GM23338 (cell line): Measurements from ENCODE around the gene COPB1. TPM values are rescaled to one million over a fixed set of nuclear protein-coding genes. Genes with fewer than 3 reads are reported as not detected.

Experiments used
- CREB1 ChIP-seq: fragments of 250-450 bp; sonication (Bioruptor Pico); IDR thresholded peaks from 2 replicates; pipeline ENCODE4 v1.5.0; 2020; ENCODE audit warnings: low read depth, mild to moderate bottlenecking, moderate library complexity
- EZH2 ChIP-seq: fragments of 200-600 bp; sonication (generic); IDR thresholded peaks from one replicate; pipeline ENCODE4 v1.8.0; 2017; ENCODE audit warnings: antibody characterized with exemption, mild to moderate bottlenecking, low read depth; ENCODE audit not compliant: unreplicated experiment
- EZH2phosphoT487 ChIP-seq: fragments of 200-600 bp; sonication (generic); IDR thresholded peaks from one replicate; pipeline ENCODE4 v1.8.1; 2018; ENCODE audit warnings: antibody characterized with exemption; ENCODE audit not compliant: unreplicated experiment
- JUNB ChIP-seq: IDR thresholded peaks from one replicate; pipeline ENCODE4 v1.6.1; 2016; ENCODE audit warnings: antibody characterized with exemption; ENCODE audit not compliant: unreplicated experiment
- NANOG ChIP-seq: IDR thresholded peaks from 2 replicates; pipeline ENCODE4 v1.6.1; 2016; ENCODE audit warnings: antibody characterized with exemption, borderline replicate concordance
- POLR2AphosphoS5 ChIP-seq: IDR thresholded peaks from 2 replicates; pipeline ENCODE4 v1.6.1; 2016; ENCODE audit warnings: antibody characterized with exemption, low read depth
- STAT1 ChIP-seq: IDR thresholded peaks from one replicate; pipeline ENCODE4 v1.6.1; 2016; ENCODE audit warnings: antibody characterized with exemption; ENCODE audit not compliant: unreplicated experiment
- ZNF114 ChIP-seq: fragments of 250-450 bp; sonication (Bioruptor Pico); IDR thresholded peaks from 2 replicates; pipeline ENCODE4 v1.5.0; 2020; ENCODE audit warnings: mild to moderate bottlenecking, moderate library complexity
- ZNF331 ChIP-seq: fragments of 250-450 bp; sonication (Bioruptor Pico); IDR thresholded peaks from 2 replicates; pipeline ENCODE4 v1.5.0; 2020; ENCODE audit warnings: low read depth, mild to moderate bottlenecking, moderate library complexity
- ZNF462 ChIP-seq: fragments of 250-450 bp; sonication (Bioruptor Pico); IDR thresholded peaks from 2 replicates; pipeline ENCODE4 v1.5.0; 2020; ENCODE audit warnings: mild to moderate bottlenecking, moderate library complexity
- polyA plus RNA-seq: library from polyadenylated mRNA; unstranded; fragments of >200 nt; fragmentation: Nextera tagmentation; extraction: Ambion mirVana; gene quantifications from 2 replicates; pipeline ENCODE4 v1.2.1, GENCODE V29; 2016
- total RNA-seq: library from RNA; depleted of rRNA; stranded (reverse); fragments of >200 nt; shearing (Covaris generic); gene quantifications from 2 replicates; pipeline ENCODE4 v1.2.3, GENCODE V29; 2014
- TF ChIP-seq, protein P1 (sequence below): IDR thresholded peaks from 2 replicates; pipeline ENCODE4 v1.6.1; 2016; ENCODE audit warnings: antibody characterized with exemption

COPB1 gene
- total and polyA plus RNA-seq, 2 experiments from 2014 or later = 42.3 to 104 TPM

DNA sequence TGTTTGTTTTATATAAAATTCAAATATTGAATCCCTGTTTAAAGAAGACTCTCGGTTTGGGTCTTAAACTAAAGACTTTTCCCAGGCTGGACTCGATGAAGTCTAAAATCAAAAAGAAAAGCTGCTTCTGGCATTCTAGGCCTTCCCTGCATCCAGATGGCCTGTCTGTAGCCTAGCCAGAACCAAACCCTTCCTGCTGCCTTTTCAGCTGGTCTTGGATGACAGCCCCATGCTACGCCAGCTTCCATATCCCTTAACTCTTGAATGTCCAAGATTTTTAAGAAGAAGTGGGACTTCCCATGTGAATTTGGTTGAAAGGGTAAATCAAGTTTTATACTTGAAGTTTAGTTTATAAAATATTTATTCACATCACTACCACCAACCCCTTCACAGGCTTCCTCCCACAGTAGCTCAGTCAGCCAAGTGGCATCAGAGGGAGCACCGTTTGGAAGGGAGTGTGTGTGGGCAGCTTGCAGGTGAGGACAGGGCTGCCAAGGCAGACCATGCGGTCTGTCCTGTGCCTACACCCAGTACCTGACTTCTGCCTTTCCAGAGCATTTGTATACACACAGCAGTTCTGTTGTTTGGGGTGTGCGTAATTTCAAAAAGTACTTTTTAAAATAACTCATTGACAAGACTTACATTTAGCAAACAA, 38.8 kb upstream of the COPB1 start (continued):
- TF ChIP-seq ZNF462 (CRISPR knock-in tag) (no peak), CREB1 (CRISPR knock-in tag) (no peak), EZH2 (no peak), ZNF114 (CRISPR knock-in tag) (no peak), EZH2phosphoT487 (no peak), NANOG (no peak), JUNB (no peak), STAT1 (no peak), POLR2AphosphoS5 (no peak), ZNF331 (CRISPR knock-in tag) (no peak)
- TF ChIP-seq, protein P1, sequence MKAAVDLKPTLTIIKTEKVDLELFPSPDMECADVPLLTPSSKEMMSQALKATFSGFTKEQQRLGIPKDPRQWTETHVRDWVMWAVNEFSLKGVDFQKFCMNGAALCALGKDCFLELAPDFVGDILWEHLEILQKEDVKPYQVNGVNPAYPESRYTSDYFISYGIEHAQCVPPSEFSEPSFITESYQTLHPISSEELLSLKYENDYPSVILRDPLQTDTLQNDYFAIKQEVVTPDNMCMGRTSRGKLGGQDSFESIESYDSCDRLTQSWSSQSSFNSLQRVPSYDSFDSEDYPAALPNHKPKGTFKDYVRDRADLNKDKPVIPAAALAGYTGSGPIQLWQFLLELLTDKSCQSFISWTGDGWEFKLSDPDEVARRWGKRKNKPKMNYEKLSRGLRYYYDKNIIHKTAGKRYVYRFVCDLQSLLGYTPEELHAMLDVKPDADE = no peak
